HT1080 (cell line): ENCODE data around the gene DPYSL3. TPM values are rescaled to one million over a fixed set of nuclear protein-coding genes. Genes with fewer than 3 reads are reported as not detected.
A peak's percentile ranks its signal among the peaks of the same experiment; 100 is the strongest.
"Not testable (repeated sequence)": the region's sequence is repeated elsewhere in the genome, so short reads cannot be mapped to it uniquely, and the experiment has no call there.

Source experiments
- DNase-seq: peaks from one replicate; pipeline ENCODE4 v3.0.0-alpha.2; 2015; ENCODE audit warnings: low read depth
- polyA plus RNA-seq, 2 experiments: library from polyadenylated mRNA; depleted of rRNA; stranded (reverse); fragments of >200 nt; gene quantifications; 2 replicates each; pipeline ENCODE4 v1.2.3, GENCODE V29; 2015
- total RNA-seq: library from RNA; depleted of rRNA; stranded (reverse); fragments of >200 nt; shearing (Covaris generic); gene quantifications from 2 replicates; pipeline ENCODE4 v1.2.3, GENCODE V29; 2014; rRNA removed

Gene DPYSL3
- 50.1 and 54.4 TPM in 2 replicates for total RNA-seq
- 44.5 and 50.0 TPM in 2 replicates for polyA plus RNA-seq (2015; cell fraction: cytosol; rRNA removed)
- polyA plus RNA-seq (2015; cell fraction: nucleus; rRNA removed), result 80.1 and 87.6 TPM in 2 replicates

DNA sequence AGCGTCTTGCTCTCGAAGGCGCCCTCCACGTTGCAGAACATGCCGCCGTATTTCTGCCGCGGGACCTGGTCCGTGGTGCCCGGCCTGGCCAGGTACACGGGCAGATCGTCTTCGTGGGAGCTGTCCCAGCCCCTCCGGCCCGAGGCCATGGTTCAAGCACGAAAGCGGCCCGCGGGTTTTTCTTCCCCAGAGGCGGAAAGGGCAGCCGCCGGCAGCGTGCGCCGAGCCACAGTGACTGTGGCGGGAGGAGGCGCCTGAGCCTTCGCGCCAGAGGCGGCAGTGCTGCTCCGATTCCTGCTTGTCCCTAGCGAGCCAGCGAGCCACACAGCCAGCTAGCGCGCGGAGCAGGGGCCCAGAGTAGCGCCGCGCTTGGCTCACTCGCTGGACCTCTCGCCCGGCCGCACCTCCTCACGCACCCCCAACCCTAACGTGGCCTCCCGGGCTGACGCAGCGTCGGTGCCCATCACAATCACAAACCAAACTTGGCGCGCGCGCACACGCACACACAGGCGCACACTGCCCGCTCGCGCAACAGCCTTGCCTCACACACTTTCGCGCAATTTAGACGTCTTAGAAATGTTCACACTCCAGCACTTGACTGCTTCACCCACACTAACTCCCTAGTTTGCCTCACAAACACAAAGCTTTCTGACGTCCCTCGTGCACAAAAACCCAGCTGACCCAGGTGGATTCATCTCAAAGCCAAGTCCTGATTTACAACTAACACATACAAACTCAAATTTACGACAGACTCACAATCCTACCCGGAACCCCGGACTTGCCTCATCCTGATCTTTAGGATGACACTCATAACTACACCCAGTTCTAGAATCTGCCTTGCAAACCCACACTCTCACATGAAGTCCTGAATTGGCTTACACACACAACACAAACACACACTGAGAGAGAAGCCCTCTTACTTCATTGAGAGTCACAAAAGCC is at the start of gene DPYSL3:
Gene DPYSL3 (minus strand): TSS at position 359 of the 942 bp plus-strand sequence. CDS start 210 bp downstream, at position 149.
- DNase-seq, result peak; percentile 85

DNA sequence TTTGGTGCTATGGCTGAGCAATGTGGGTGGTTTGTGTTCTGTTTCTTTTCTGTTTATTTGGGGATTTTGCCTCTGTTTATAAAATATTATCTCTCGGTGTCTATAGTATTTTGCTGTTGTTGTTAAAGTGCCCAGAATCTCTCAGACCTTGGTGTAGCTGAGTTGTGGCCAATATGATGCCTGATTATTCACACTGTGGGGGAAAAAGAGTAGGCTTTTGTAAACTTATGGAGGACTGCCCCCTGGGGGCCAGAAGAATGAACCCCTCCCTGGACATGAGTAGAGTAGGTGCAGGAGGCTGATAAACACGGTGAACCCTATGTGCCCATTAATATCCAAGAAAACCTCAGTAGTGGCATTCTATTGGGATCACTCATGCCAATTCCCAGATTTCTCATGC is 49.0 kb upstream of the DPYSL3 start:
- DNase-seq, result peak; percentile 73

DNA sequence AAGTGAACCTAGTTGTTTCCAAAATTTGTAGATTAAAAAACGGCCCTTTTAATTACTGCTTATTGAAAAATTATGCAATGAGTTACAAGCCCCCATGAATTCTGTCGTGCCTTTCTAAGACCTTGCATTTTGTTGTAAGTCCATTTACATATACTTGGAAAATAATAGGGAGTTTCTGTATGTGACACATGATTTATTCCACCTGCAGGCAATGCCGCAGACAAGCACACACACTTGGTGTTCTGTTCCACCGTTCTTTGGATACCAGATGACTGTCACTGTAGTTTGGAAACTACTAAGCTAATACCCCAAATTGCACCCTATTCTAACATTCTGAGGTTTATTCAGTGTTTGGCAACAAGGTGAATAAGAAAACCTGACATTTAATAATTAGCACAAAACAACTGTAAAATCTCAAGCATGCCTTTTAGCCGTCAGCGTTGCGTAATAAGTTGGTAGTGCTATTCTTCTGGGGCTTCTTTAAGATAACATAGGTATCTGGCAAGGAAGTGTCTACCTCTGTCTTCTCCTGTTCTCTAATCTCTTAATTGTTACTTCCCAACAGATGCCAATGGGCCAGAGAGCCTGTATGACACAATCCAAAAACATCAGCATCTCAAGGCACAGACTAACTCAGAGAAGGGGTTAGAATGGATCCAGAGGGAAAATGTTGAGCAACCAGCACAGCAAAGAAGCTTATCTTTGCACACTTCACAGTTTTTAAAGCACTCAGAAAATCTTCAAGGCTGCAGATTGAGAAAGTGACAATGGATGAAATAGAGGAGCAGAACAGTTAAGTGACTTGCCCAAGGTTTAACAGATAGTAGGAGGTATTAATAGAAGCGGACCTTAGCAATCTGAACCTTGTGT is 48.2 kb upstream of the DPYSL3 start:
- DNase-seq, result no peak

DNA sequence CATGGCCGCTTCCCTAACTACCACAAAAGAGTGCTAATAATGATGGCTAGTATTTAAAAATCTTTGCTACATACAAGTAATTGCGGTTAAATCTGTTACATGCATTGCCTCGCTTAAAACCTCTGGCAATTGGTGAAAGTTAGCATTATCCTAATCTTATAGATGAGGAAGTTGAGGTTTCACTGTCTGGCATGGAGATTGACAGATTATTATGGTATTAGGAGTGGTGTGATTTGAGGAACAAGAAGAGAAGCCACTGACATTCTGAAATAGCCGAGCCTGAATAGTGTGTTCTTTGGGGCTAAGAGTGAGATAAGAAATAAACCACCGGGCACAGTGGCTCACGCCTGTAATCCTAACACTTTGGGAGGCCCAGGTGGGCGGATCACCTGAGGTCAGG is 45.3 kb upstream of the DPYSL3 start:
- DNase-seq, result no peak

DNA sequence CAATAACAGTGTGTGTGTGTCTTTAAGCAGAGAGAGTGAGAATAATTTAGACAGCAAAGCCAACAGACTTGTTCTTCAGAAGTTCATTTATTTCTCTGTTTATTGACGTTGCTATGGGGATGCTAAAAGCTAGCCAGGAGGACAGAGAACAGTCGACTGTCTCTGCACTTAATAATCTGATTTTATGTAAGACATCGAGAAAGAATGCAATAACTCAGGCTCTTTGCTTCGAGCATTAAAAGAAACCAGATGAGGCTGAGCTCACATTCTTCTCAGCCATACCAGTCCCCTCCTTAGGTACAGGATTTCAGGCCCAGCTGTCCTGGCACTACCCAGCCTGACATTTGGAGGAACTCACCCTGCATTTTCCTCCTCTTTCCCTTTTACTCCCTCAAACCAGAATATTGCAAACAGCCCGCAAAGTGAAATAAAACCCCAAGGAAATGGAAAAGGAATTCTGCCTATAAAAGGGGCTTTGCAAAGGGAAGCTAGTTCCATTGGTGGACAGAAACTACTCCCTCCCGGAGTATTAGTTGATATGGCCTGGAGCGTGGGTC is 44.5 kb upstream of the DPYSL3 start:
- no peak for DNase-seq

DNA sequence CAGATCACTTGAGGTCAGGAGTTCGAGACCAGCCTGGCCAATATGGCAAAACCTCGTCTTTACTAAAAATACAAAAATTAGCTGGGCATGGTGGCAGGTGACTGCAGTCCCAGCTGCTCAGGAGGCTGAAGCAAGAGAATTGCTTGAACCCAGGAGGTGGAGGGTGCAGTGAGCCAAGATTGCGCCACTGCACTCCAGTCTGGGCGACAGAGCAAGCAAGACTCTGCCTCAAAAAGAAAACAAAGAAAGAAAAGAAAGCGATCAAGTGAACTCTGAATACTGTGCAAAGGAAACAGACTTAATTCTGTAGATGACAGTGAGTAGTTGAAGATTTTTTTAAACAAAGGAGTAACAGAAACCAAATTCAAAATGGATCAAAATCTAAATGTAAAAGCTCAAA is 43.9 kb upstream of the DPYSL3 start:
- not testable (repeated sequence) for DNase-seq

DNA sequence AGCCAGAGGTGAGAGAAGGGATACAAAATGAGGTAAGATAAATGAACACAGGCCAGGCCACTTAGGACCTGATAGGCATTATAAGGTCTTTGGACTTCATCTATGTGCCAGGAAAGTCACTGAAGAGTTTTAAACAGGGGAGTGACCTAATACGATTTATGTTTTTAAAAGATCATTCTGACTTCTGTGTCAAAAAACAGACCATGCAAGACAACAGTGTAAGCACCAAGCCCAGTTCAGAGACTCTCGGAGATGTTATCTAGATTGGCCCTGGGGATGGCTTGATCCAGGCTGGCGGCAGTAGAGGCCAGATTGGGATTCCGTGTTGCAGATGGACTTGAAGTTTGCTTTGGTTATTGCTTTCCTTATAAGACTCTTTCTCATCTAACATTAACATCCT is 43.0 kb upstream of the DPYSL3 start:
- DNase-seq, result no peak

DNA sequence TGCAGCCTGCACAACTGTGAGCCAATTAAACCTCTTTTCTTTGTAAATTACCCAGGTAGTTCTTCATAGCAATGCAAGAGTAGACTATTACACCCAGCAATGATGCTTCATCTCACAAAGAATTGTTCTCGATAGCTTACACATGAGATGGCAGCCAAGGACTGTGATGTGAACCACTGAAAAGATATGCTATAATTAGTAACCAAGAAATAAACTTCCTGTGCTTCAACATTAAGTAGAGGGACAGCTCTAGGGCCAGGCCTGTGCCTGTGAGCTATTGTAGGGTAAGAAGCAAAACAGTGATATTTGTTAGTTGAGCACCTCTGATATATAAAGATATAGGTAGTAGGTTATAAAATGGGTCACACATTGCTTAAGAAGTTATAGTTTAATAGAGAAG is 41.8 kb upstream of the DPYSL3 start:
- no peak for DNase-seq

DNA sequence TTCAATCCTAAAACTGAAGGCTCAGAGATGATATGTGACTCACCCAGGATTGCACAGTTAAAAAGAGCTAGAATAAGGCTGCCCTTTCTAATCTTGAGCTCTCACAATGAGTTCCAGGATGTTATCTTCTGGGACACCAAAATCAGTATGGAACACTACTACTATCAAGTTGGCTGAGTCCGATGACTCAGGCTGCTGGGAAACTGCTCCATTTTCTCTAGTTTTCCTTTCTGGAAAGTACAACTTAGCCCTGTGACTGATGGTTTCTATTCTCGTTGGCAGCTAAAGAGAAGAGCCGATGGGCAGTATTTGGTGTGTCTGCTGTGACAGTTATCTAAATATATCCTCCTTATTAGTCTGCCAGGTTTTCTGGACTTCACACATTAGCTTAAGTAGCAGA is 37.9 kb upstream of the DPYSL3 start:
- no peak for DNase-seq

DNA sequence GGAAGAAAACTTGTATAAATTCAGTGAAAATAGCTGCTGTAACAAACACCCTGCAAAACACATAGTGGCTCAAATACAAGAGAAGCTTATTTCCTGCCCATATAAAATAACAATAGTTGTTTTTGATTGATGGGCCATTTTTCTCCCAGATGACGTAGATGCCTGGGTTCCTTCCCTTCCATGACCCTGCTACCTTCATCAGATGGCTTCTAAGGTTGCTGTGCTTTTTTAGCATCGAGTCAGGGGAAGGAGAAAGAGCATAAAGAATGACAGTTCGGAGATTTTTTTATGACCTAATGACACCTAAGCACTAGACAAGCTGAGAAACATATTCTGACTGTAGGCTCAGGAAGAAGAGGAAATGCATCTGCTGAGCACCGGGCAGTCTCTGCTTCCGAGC is 34.7 kb upstream of the DPYSL3 start:
- no peak for DNase-seq

DNA sequence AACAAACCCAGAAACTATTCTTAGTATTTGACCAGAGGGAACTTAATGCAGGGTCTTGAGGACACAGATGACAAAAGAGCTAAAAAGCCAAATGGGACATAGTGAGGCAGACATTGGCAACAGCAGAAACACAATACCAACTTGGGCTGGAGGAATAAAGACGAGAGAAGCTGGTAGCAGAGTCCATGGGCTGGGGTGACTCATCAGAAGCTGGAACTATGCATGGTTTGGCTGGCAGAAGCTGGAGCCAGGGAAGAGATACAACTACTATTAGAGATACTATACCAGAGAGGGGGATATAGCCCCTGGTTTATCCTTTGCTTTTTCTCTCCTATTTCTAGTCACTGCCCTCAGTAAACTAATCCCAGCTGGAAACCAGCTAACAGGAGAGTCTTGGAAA is 29.2 kb upstream of the DPYSL3 start:
- DNase-seq, result peak; percentile 65

DNA sequence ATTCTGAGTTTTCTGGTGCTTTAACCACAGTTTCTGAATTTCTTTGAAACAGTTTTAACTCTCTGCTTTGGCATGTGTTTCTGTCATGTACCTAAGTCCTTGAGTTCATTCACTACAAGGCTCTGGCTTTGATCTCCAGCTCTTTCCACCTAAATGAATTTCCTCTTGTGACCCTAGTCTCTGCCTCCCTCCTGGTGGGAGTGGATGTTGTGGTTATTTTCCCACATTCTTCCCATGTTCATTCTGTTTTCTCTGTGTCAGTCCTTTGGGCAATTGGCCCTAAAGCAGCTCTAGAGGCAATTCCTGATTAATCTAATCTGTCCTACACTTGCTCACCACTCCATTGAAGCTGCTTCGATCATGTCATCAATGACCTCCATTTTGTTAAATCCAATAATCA is 28.4 kb upstream of the DPYSL3 start:
- peak; percentile 48 for DNase-seq

DNA sequence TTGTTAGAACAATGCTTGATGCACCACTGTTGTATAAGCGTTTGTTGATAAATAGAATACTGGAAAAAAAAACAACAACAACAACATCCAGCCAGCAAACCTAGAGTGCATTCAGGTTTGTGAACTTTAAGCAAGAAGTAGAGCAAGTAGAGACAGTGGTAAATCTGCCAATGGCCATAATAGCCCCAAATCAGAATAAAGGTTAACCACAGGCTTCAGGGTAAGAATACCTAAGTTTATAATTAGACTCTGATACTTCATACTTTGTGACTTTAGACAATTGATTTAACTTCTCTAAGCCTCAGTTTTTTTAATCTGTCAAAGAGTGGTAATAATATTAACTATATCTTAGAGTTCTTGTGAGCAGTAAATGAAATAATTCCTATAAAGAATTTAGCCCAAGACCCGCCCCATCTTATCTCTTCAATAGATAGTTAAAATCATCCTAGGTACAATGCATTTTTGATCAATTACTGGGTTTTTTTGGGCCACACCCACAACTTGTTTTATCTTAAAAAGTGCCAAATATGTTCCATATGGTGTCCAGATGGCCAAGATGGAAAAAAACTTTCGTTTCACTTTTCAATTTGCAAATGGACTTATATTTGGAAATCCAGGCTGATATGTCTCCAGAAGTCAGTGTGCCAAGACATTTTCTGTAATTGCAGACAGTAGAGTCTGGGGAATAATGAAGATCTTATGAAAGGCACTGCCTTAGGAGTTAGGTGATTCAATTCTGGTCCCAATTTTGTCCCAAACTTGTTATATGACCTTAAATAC is 24.5 kb upstream of the DPYSL3 start:
- DNase-seq, result no peak

DNA sequence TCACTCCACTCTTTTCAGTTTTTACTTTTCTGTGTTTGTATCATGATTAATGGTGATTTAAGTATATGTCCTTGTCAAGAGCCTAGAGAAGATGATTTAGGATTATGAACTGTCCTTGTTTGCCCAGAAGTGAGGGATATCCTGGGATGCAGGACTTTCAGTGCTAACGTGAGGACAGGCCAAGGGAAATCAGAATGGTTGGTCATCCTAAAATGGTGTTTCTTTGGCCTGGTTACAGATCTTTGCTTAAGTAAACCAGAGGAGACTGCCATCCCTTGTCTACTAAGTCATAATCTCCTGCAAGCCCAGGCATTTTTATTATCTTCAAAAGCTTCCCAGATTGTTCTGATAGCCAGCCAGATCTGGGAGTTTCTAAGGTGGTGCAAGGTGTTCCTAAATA is 22.3 kb upstream of the DPYSL3 start:
- no peak for DNase-seq

DNA sequence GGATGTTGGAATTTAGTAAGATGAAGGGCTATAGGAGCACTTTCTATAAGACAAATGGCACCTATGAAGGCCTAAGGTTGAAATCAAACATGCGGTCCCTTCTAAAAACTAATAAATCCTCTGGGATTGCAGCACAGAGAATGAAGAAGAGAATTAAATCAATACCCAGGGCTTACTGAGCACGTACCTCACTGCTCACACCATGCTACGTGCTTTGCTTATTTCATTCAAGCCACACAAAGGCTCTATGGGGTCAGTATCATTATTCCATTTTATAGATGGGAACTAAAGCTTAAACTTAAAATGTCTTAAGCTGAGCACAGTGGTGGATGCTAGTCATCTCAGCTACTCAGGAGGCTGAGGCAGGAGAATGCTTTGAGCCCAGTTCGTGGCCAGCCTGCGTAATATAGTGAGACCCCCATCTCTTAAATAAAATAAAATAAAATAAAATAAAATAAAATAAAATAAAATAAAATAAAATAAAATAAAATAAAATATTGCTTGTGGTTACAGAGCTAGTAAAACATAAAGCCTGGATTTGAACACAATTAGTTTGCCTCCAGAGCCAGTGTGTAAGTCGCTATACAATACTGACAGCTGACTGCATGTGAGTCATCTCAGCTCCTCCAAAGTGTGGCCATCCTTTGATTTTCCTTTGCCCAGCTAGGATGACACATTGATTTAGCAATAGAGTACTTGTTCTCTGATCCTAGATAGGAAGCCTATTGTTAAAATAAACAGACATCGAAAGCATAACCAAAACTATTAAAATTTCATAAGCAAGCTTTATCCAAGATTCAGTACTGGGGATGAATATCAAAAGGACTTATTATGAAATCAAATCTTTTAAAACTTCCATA is 20.9 kb upstream of the DPYSL3 start:
- peak; percentile 91 for DNase-seq

DNA sequence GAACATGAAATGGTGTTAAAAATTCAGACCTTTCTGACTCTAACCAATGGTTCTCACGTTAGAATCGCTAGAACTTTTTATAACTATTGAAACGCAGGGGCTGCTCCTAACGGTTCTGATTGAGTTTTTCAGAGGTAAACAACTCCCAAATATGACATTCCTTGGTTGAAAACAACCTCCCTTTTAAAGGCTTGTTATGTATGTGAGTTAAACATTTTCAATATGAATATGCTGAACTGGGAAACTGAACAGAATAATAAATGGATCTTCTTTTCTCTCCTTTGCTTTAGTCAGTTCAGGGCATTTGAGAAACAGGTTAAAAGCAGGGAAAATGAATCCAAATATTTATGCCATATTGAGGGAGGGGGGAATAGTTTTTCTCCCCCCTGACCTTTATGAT is 13.2 kb upstream of the DPYSL3 start:
- DNase-seq, result no peak

DNA sequence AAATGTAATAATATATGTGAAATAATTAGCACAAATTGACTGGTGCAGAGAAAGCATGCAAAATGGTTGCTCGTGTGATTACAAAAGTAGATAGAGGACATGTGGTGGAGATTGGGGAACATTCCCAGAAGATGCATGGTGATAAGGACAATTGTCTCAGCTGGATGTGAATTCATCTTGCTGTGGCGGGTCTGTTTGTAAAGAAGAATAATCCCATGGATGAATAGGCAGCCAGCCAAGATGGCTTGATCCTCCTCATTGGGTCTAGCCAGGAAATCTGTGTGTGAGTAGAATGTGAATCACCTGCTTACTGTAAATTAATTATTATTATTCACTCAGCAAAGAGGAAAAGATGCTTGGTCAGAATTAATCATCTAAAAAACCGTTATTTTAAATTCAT is 12.6 kb upstream of the DPYSL3 start:
- DNase-seq, result peak; percentile 75

DNA sequence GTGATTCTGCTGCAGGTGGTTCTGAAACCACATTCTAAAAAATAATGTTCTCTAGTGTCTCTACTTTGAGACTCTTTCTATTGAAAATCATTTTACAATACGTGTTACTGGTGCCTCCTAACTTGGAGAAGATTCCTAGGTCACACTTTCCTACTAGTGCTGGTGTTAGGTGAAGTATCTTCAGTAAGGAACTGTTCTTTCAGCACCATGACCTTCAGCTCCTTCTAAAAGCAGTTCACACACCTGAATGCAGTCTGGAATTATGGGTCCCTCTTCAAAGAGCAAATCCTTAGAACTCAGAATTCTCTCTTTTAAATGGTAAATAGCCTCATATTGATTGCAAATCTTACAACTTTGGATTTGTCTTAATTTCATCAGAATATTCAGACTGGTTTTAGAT is 10.6 kb upstream of the DPYSL3 start:
- no peak for DNase-seq

DNA sequence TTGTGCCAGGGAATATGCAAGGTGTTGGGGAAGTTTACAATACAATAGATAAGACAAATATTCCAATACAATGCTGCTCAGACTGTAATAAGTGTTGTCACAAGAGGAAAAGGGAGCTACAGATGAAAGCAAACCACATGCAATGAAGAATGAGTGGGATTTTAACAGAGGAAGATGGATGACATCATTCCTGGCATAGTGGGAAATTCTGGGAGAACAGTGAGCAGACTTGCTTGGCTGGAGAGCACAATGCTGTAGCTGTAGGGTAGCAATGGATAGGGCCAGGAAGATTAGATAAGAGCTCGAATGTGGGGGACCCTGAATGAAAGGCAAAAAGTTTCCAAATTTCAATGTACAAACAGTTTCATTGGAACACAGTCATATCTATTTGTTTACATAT is 9.5 kb upstream of the DPYSL3 start:
- DNase-seq, result peak; percentile 21

DNA sequence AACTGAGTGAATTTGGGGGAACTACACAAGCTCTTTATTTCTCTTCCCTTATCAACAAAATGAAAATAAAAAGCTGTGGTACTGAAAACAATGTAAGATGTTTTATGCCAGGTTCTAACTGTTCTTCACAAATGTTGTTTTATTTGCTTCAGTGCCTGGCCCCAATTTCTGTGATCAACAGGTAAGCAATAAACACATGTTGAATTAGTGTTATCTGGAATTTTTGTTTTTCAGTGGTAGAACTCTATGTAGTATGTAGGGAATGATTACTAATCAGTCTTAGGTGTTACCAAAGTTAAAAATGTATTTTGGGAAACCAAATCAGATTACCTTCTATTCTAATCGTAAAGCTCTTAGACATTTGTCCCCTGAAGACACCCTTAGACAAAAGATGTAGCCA is 7.5 kb upstream of the DPYSL3 start:
- DNase-seq, result no peak
